Mesenchymal stem cell (in vitro differentiated cells and primary cell): ENCODE results near the gene PXDN.
A peak's percentile ranks its signal among the peaks of the same experiment; 100 is the strongest.

ENCODE experiments used
- DNase-seq: peaks from one replicate; pipeline ENCODE4 v3.0.0-alpha.2; 2013
- H2AFZ ChIP-seq: one replicate; pipeline ENCODE4 v1.6.1; 2013; ENCODE audit warnings: low read depth, mild to moderate bottlenecking, control low read depth, inconsistent platforms, low read length, moderate library complexity
- H2AK5ac ChIP-seq: 2 replicates; pipeline ENCODE4 v1.6.1; 2013; ENCODE audit warnings: low read length, moderate library complexity, mild to moderate bottlenecking, inconsistent platforms; ENCODE audit not compliant: severe bottlenecking
- H2BK120ac ChIP-seq: one replicate; pipeline ENCODE4 v1.6.1; 2013; ENCODE audit warnings: low read depth, mild to moderate bottlenecking, inconsistent platforms, low read length, moderate library complexity
- H2BK12ac ChIP-seq, 2 experiments: one replicate each; pipeline ENCODE4 v1.6.1; 2013; ENCODE audit warnings: inconsistent platforms in 2 of 2, low read length in 2 of 2, mild to moderate bottlenecking in 2 of 2, moderate library complexity in 2 of 2, control low read depth in 1 of 2
- H2BK15ac ChIP-seq: one replicate; pipeline ENCODE4 v1.6.1; 2013; ENCODE audit warnings: mild to moderate bottlenecking, low read depth, inconsistent platforms; ENCODE audit not compliant: poor library complexity, severe bottlenecking
- H2BK5ac ChIP-seq: 2 replicates; pipeline ENCODE4 v1.6.1; 2013; ENCODE audit warnings: low read depth, mild to moderate bottlenecking, low read length, control low read depth, inconsistent platforms; ENCODE audit not compliant: poor library complexity, severe bottlenecking
- H3K14ac ChIP-seq, 2 experiments: one replicate each; pipeline ENCODE4 v1.6.1; 2013; ENCODE audit warnings: inconsistent platforms in 2 of 2, low read length in 2 of 2, control low read depth in 1 of 2, mild to moderate bottlenecking in 1 of 2, moderate library complexity in 1 of 2
- H3K18ac ChIP-seq, 2 experiments: one replicate each; pipeline ENCODE4 v1.6.1; 2013; ENCODE audit warnings: inconsistent platforms in 2 of 2, low read length in 2 of 2, control low read depth in 1 of 2, low read depth in 1 of 2, mild to moderate bottlenecking in 1 of 2
- H3K23ac ChIP-seq, 2 experiments: one replicate each; pipeline ENCODE4 v1.6.1; 2013; ENCODE audit warnings: inconsistent platforms in 2 of 2, low read length in 2 of 2, mild to moderate bottlenecking in 2 of 2, moderate library complexity in 2 of 2, control low read depth in 1 of 2
- H3K27ac ChIP-seq: 2 replicates; pipeline ENCODE4 v1.5.1; 2013; ENCODE audit warnings: mild to moderate bottlenecking, moderate library complexity, low read length, control low read depth, inconsistent platforms; ENCODE audit not compliant: poor library complexity, severe bottlenecking
- H3K27me3 ChIP-seq, 2 experiments: 2 replicates each; pipeline versions ENCODE4 v1.6.1 to v1.7.0; 2013; ENCODE audit warnings: low read length in 2 of 2, mild to moderate bottlenecking in 2 of 2, moderate library complexity in 2 of 2, control low read depth in 1 of 2, inconsistent platforms in 1 of 2; ENCODE audit not compliant: control insufficient read depth in 1 of 2, insufficient read depth in 1 of 2
- H3K36me3 ChIP-seq, 2 experiments: 2 replicates each; pipeline versions ENCODE4 v1.6.1 to v1.7.0; 2013; ENCODE audit warnings: low read length in 2 of 2, control low read depth in 1 of 2, inconsistent platforms in 1 of 2, low read depth in 1 of 2, mild to moderate bottlenecking in 1 of 2; ENCODE audit not compliant: insufficient read depth in 2 of 2, control insufficient read depth in 1 of 2
- H3K4ac ChIP-seq, 2 experiments: one replicate each; pipeline ENCODE4 v1.6.1; 2013; ENCODE audit warnings: inconsistent platforms in 2 of 2, low read length in 2 of 2, mild to moderate bottlenecking in 2 of 2, moderate library complexity in 2 of 2, control low read depth in 1 of 2, low read depth in 1 of 2
- H3K4me1 ChIP-seq: 2 replicates; pipeline ENCODE4 v1.6.1; 2013; ENCODE audit warnings: low read depth, low read length, control low read depth; ENCODE audit not compliant: control insufficient read depth, insufficient read depth
- H3K4me2 ChIP-seq: 2 replicates; pipeline ENCODE4 v1.6.1; 2013; ENCODE audit warnings: low read length, mild to moderate bottlenecking, inconsistent platforms; ENCODE audit not compliant: poor library complexity, severe bottlenecking
- H3K4me3 ChIP-seq, 2 experiments: 2 replicates each; pipeline versions ENCODE4 v1.5.1 to v1.7.0; 2013; ENCODE audit warnings: low read length in 2 of 2, mild to moderate bottlenecking in 2 of 2, control low read depth in 1 of 2, low read depth in 1 of 2; ENCODE audit not compliant: insufficient read depth in 1 of 2
- H3K79me1 ChIP-seq: replicated peaks from 2 replicates; pipeline ENCODE4 v1.6.1; 2013; ENCODE audit warnings: mild to moderate bottlenecking, control low read depth, low read length, inconsistent platforms; ENCODE audit not compliant: poor library complexity, severe bottlenecking
- H3K9ac ChIP-seq: 2 replicates; pipeline ENCODE4 v1.7.0; 2013; ENCODE audit warnings: mild to moderate bottlenecking, low read length, moderate library complexity
- H3K9me3 ChIP-seq: 2 replicates; pipeline ENCODE4 v1.7.0; 2013; ENCODE audit warnings: mild to moderate bottlenecking, low read length; ENCODE audit not compliant: control insufficient read depth
- H4K8ac ChIP-seq: one replicate; pipeline ENCODE4 v1.6.1; 2013; ENCODE audit warnings: inconsistent platforms, mild to moderate bottlenecking, low read length, moderate library complexity
- H4K91ac ChIP-seq: one replicate; pipeline ENCODE4 v1.6.1; 2013; ENCODE audit warnings: mild to moderate bottlenecking, low read length, inconsistent platforms
- WGBS: methylation state at CpG from one replicate; pipeline ENCODE4 v1.1.7; 2013; ENCODE audit warnings: mixed read lengths; 5-methylcytosine and 5-hydroxymethylcytosine counted together

Gene PXDN

GRCh38 chr2:1683297-1683696 is 61.0 kb downstream of the PXDN start:
- H3K27me3 ChIP-seq, result no peaks in the 10 kb centered on the region
- no peak overlapping the region for H2BK5ac ChIP-seq
- no peak overlapping the region for H3K23ac ChIP-seq
- WGBS, result 100% methylated on average over 1 of the region's 1 CpG
- H4K91ac ChIP-seq, result no peak overlapping the region
- H4K8ac ChIP-seq, result no peak overlapping the region
- H3K4ac ChIP-seq, result no peak overlapping the region
- no peak overlapping the region for H3K27ac ChIP-seq
- H3K14ac ChIP-seq, result no peak overlapping the region
- H3K4me2 ChIP-seq, result no peak overlapping the region
- no peak overlapping the region for H2BK15ac ChIP-seq
- DNase-seq, result no peak
- H2AK5ac ChIP-seq, result no peak overlapping the region
- peaks cover 5% of the 10 kb centered on the region for H3K79me1 ChIP-seq
- H3K4me1 ChIP-seq, result peaks cover 27% of the 10 kb centered on the region
- no peak overlapping the region for H2AFZ ChIP-seq
- H2BK120ac ChIP-seq, result no peak overlapping the region
- no peaks in the 10 kb centered on the region for H3K9me3 ChIP-seq
- peaks cover 50 to 73% of the 10 kb centered on the region in 2 experiments for H3K36me3 ChIP-seq
- no peak overlapping the region for H3K4me3 ChIP-seq
- H2BK12ac ChIP-seq, result no peak overlapping the region
- H3K9ac ChIP-seq, result no peak overlapping the region
- H3K18ac ChIP-seq, result no peak overlapping the region

GRCh38 chr2:1682181-1682440 is 62.2 kb downstream of the PXDN start:
- Histone ChIP-seq H3K4me2 (no peak overlapping the region), H2BK120ac (no peak overlapping the region), H2BK12ac (no peak overlapping the region), H2BK5ac (no peak overlapping the region), H3K9ac (no peak overlapping the region), H3K27me3 (no peaks in the 10 kb centered on the region), H3K14ac (no peak overlapping the region), H3K18ac (no peak overlapping the region), H3K4me1 (peaks cover 22% of the 10 kb centered on the region), H2AK5ac (no peak overlapping the region), H3K4me3 (no peak overlapping the region), H3K27ac (peak overlapping the region; percentile 29), H3K4ac (no peak overlapping the region), H4K91ac (no peak overlapping the region), H2AFZ (no peak overlapping the region), H3K79me1 (peaks cover 14% of the 10 kb centered on the region), H3K36me3 (peaks cover 56 to 73% of the 10 kb centered on the region in 2 experiments), H4K8ac (no peak overlapping the region), H2BK15ac (no peak overlapping the region), H3K23ac (no peak overlapping the region), H3K9me3 (no peaks in the 10 kb centered on the region)
- no peak for DNase-seq

GRCh38 chr2:1681323-1682180 is 62.8 kb downstream of the PXDN start:
- Histone ChIP-seq H2BK120ac (no peak overlapping the region), H3K4me3 (no peak overlapping the region), H3K27ac (peak overlapping the region; percentile 29), H2BK5ac (no peak overlapping the region), H3K36me3 (peaks cover 62 to 73% of the 10 kb centered on the region in 2 experiments), H3K14ac (no peak overlapping the region), H3K79me1 (peaks cover 19% of the 10 kb centered on the region), H4K8ac (no peak overlapping the region), H2BK12ac (no peak overlapping the region), H3K4me1 (peaks cover 21% of the 10 kb centered on the region), H4K91ac (no peak overlapping the region), H3K18ac (no peak overlapping the region), H3K27me3 (no peaks in the 10 kb centered on the region), H2AK5ac (peak overlapping the region; percentile 34), H3K23ac (no peak overlapping the region), H2AFZ (no peak overlapping the region), H3K9ac (no peak overlapping the region), H3K4ac (no peak overlapping the region), H3K4me2 (no peak overlapping the region), H3K9me3 (no peaks in the 10 kb centered on the region), H2BK15ac (no peak overlapping the region)
- DNase-seq, result no peak
- whole genome bisulfite sequencing, result 94% methylated on average over 20 of the region's 20 CpGs

GRCh38 chr2:1681017-1681318 is 63.3 kb downstream of the PXDN start:
- peaks cover 21% of the 10 kb centered on the region for H3K4me1 ChIP-seq
- no peak overlapping the region for H3K14ac ChIP-seq
- no peak overlapping the region for H2BK12ac ChIP-seq
- no peak overlapping the region for H3K4me2 ChIP-seq
- H2BK5ac ChIP-seq, result no peak overlapping the region
- H3K9ac ChIP-seq, result no peak overlapping the region
- H3K4me3 ChIP-seq, result no peak overlapping the region
- H3K4ac ChIP-seq, result no peak overlapping the region
- no peak for DNase-seq
- WGBS, result 89% methylated on average over 3 of the region's 3 CpGs
- H2BK15ac ChIP-seq, result no peak overlapping the region
- no peak overlapping the region for H4K8ac ChIP-seq
- H4K91ac ChIP-seq, result no peak overlapping the region
- H3K27ac ChIP-seq, result no peak overlapping the region
- H3K23ac ChIP-seq, result no peak overlapping the region
- no peaks in the 10 kb centered on the region for H3K9me3 ChIP-seq
- H3K36me3 ChIP-seq, result peaks cover 68 to 74% of the 10 kb centered on the region in 2 experiments
- no peak overlapping the region for H2AFZ ChIP-seq
- no peak overlapping the region for H3K18ac ChIP-seq
- H3K27me3 ChIP-seq, result no peaks in the 10 kb centered on the region
- H2BK120ac ChIP-seq, result no peak overlapping the region
- no peak overlapping the region for H2AK5ac ChIP-seq
- peaks cover 20% of the 10 kb centered on the region for H3K79me1 ChIP-seq
